Type B pancreatic cell (in vitro differentiated cells): ENCODE data around the gene WNT3A. TPM values are rescaled to one million over a fixed set of nuclear protein-coding genes. Genes with fewer than 3 reads are reported as not detected.
A peak's percentile ranks its signal among the peaks of the same experiment; 100 is the strongest.

ENCODE experiments used
- DNase-seq: peaks from one replicate; pipeline ENCODE4 v3.0.0; 2021; ENCODE audit warnings: mixed read lengths; ENCODE audit not compliant: unreplicated experiment; ENCODE audit errors: extremely low spot score
- H3K27ac Mint-ChIP-seq: 2 replicates; pipeline ENCODE4 v1.8.0; 2021; ENCODE audit warnings: mild to moderate bottlenecking, mixed read lengths
- H3K27me3 Mint-ChIP-seq: 2 replicates; pipeline ENCODE4 v1.8.0; 2021; ENCODE audit warnings: mixed read lengths
- H3K36me3 Mint-ChIP-seq: 2 replicates; pipeline ENCODE4 v1.8.0; 2021; ENCODE audit warnings: mixed read lengths
- H3K4me1 Mint-ChIP-seq: one replicate; pipeline ENCODE4 v1.8.0; 2021; ENCODE audit warnings: mixed read lengths; ENCODE audit not compliant: unreplicated experiment
- H3K4me3 Mint-ChIP-seq: 2 replicates; pipeline ENCODE4 v1.8.0; 2021; ENCODE audit warnings: mild to moderate bottlenecking, mixed read lengths
- H3K9me3 Mint-ChIP-seq: 2 replicates; pipeline ENCODE4 v1.8.0; 2021; ENCODE audit warnings: mixed read lengths
- total RNA-seq: library from RNA; stranded (reverse); gene quantifications from 2 replicates; pipeline ENCODE4 v1.2.1, GENCODE V29; 2021; ENCODE audit warnings: low replicate concordance
- TF ChIP-seq, protein P1 (sequence below): fragments of 200-600 bp; sonication (generic); conservative IDR thresholded peaks from 2 replicates; pipeline ENCODE4 v1.5.0; 2021; ENCODE audit warnings: antibody characterized with exemption, mild to moderate bottlenecking

Gene WNT3A
- total RNA-seq, 1 donor from 2014 or later, result 6.4 TPM

- Mint-ChIP-seq H3K27me3 (no peaks in the 10 kb centered on the region), H3K36me3 (peaks cover 4% of the 10 kb centered on the region), H3K27ac (peak overlapping the region; percentile 99), H3K4me1 (peaks cover 46% of the 10 kb centered on the region), H3K4me3 (peak overlapping the region; percentile 98), H3K9me3 (no peaks in the 10 kb centered on the region)
- TF ChIP-seq, protein P1, sequence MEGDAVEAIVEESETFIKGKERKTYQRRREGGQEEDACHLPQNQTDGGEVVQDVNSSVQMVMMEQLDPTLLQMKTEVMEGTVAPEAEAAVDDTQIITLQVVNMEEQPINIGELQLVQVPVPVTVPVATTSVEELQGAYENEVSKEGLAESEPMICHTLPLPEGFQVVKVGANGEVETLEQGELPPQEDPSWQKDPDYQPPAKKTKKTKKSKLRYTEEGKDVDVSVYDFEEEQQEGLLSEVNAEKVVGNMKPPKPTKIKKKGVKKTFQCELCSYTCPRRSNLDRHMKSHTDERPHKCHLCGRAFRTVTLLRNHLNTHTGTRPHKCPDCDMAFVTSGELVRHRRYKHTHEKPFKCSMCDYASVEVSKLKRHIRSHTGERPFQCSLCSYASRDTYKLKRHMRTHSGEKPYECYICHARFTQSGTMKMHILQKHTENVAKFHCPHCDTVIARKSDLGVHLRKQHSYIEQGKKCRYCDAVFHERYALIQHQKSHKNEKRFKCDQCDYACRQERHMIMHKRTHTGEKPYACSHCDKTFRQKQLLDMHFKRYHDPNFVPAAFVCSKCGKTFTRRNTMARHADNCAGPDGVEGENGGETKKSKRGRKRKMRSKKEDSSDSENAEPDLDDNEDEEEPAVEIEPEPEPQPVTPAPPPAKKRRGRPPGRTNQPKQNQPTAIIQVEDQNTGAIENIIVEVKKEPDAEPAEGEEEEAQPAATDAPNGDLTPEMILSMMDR, result no peak
- DNase-seq, result no peak
Measured at GRCh38 chr1:228085287-228085951, 78.6 kb downstream of the WNT3A start.

GRCh38 chr1:228087771-228088251 is 81.0 kb downstream of the WNT3A start:
- Mint-ChIP-seq H3K36me3 (peaks cover 8% of the 10 kb centered on the region), H3K4me3 (peak overlapping the region; percentile 24), H3K27me3 (no peaks in the 10 kb centered on the region), H3K27ac (peak overlapping the region; percentile 81), H3K4me1 (peaks cover 46% of the 10 kb centered on the region), H3K9me3 (no peaks in the 10 kb centered on the region)
- TF ChIP-seq, protein P1, result no peak
- DNase-seq, result no peak

GRCh38 chr1:228088586-228089498 is 82.0 kb downstream of the WNT3A start:
- no peaks in the 10 kb centered on the region for H3K9me3 Mint-ChIP-seq
- peak overlapping the region; percentile 64 for H3K4me3 Mint-ChIP-seq
- no peak for DNase-seq
- peaks cover 43% of the 10 kb centered on the region for H3K4me1 Mint-ChIP-seq
- H3K36me3 Mint-ChIP-seq, result peaks cover 8% of the 10 kb centered on the region
- H3K27me3 Mint-ChIP-seq, result no peaks in the 10 kb centered on the region
- TF ChIP-seq, protein P1, result no peak
- peak overlapping the region; percentile 81 for H3K27ac Mint-ChIP-seq

- H3K4me3 Mint-ChIP-seq, result peak overlapping the region; percentile 64
Measured at GRCh38 chr1:228089519-228090380, 83.0 kb downstream of the WNT3A start.

More at GRCh38 chr1:228089519-228090380, 83.0 kb downstream of the WNT3A start:
- Mint-ChIP-seq H3K4me1 (peaks cover 35% of the 10 kb centered on the region), H3K36me3 (peaks cover 16% of the 10 kb centered on the region), H3K27me3 (no peaks in the 10 kb centered on the region), H3K27ac (peak overlapping the region; percentile 81), H3K9me3 (no peaks in the 10 kb centered on the region)
- TF ChIP-seq, protein P1, result no peak
- no peak for DNase-seq
